CD4-positive, alpha-beta T cell (primary cell): ENCODE measurements around the gene C1QTNF9. TPM values are rescaled to one million over a fixed set of nuclear protein-coding genes. Genes with fewer than 3 reads are reported as not detected.
"Not testable (repeated sequence)": the region's sequence is repeated elsewhere in the genome, so short reads cannot be mapped to it uniquely, and the experiment has no call there.

ENCODE experiments used
- ATAC-seq: fragments of 200-7000 bp; cut with Tn5 transposase; one replicate; pipeline ENCODE4 v1.10.0; 2022; ENCODE audit warnings: mild to moderate bottlenecking; ENCODE audit not compliant: poor library complexity
- CTCF ChIA-PET: fragments of 350-600 bp; sonication (Branson Sonifier 250); formaldehyde crosslinking; loops from one replicate; lab custom pipeline; 2021; ENCODE audit warnings: antibody characterized with exemption, inconsistent platforms; lab: Charles Lee
- POLR2A ChIA-PET: fragments of 350-600 bp; sonication (Branson Sonifier 250); formaldehyde crosslinking; loops from one replicate; lab custom pipeline; 2021; ENCODE audit warnings: antibody characterized with exemption, inconsistent platforms; lab: Charles Lee
- DNase-seq, 14 experiments: peaks; one replicate each; pipeline ENCODE4 v3.0.0-alpha.2; 2013 to 2020; ENCODE audit warnings: mixed read lengths in 2 of 14
- H3K27ac ChIP-seq, 2 donors: one replicate each; pipeline versions ENCODE4 v1.5.1 to v1.7.0; 2013; ENCODE audit warnings: low read length in 2 of 2, low read depth in 1 of 2, mild to moderate bottlenecking in 1 of 2
- H3K27me3 ChIP-seq, 2 experiments: 1 replicate in 1 of 2; 2 replicates in 1 of 2; pipeline versions ENCODE4 v1.6.1 to v1.7.0; 2013; ENCODE audit warnings: low read length in 2 of 2, control low read depth in 1 of 2, mild to moderate bottlenecking in 1 of 2, moderate library complexity in 1 of 2; ENCODE audit not compliant: insufficient read depth in 2 of 2, control insufficient read depth in 1 of 2
- H3K36me3 ChIP-seq: one replicate; pipeline ENCODE4 v1.6.1; 2013; ENCODE audit warnings: low read length, control low read depth; ENCODE audit not compliant: insufficient read depth
- H3K4me1 ChIP-seq: one replicate; pipeline ENCODE4 v1.6.1; 2013; ENCODE audit warnings: low read length, control low read depth; ENCODE audit not compliant: insufficient read depth
- H3K4me3 ChIP-seq: one replicate; pipeline ENCODE4 v1.5.1; 2013; ENCODE audit warnings: mild to moderate bottlenecking, low read length, moderate library complexity
- H3K9me3 ChIP-seq, 2 experiments: 1 replicate in 1 of 2; 2 replicates in 1 of 2; pipeline versions ENCODE4 v1.6.1 to v1.7.0; 2013; ENCODE audit warnings: low read length in 2 of 2, mild to moderate bottlenecking in 2 of 2, control low read depth in 1 of 2, moderate library complexity in 1 of 2; ENCODE audit not compliant: control insufficient read depth in 1 of 2, insufficient read depth in 1 of 2
- H3K27ac Mint-ChIP-seq: one replicate; pipeline ENCODE4 v1.8.0; 2020; ENCODE audit warnings: mixed read lengths
- H3K27me3 Mint-ChIP-seq: one replicate; pipeline ENCODE4 v1.8.0; 2021; ENCODE audit warnings: mixed read lengths
- H3K36me3 Mint-ChIP-seq: one replicate; pipeline ENCODE4 v1.8.0; 2021; ENCODE audit warnings: low read depth, mixed read lengths
- H3K4me1 Mint-ChIP-seq: one replicate; pipeline ENCODE4 v1.8.0; 2021; ENCODE audit warnings: low read depth, mixed read lengths
- H3K4me3 Mint-ChIP-seq: one replicate; pipeline ENCODE4 v1.8.0; 2020; ENCODE audit warnings: mild to moderate bottlenecking, mixed read lengths
- H3K9me3 Mint-ChIP-seq: one replicate; pipeline ENCODE4 v1.8.0; 2020; ENCODE audit warnings: mixed read lengths
- CTCF ChIP-seq: fragments of 200-600 bp; IDR thresholded peaks from one replicate; pipeline ENCODE4 v1.8.0; 2022; ENCODE audit warnings: antibody characterized with exemption, mild to moderate bottlenecking
- intact Hi-C, 2 experiments: fragments of 100-400 bp; cut with DNase I in 1 of 2; cut with micrococcal nuclease in 1 of 2; formaldehyde crosslinking; loops; one replicate each; pipeline versions ENCODE4 v1.15.1 to v1.9.0; 2023 to 2025; cut with DNase I, micrococcal nuclease
- total RNA-seq, 174 experiments: library from RNA in 2 of 174; stranded (reverse) in 2 of 174; gene quantifications; one replicate each; pipeline ENCODE4 v1.2.3 and lab custom pipeline; 2021 to 2026

C1QTNF9 gene
- total RNA-seq, 2 experiments from 2014 or later, result not detected

- no peaks in the 10 kb centered on the region for H3K9me3 ChIP-seq
- intact Hi-C loops, result no loop called here
- no peak for DNase-seq
- H3K27me3 ChIP-seq, result no peaks in the 10 kb centered on the region
- Mint-ChIP-seq H3K9me3 (no peaks in the 10 kb centered on the region), H3K27me3 (no peaks in the 10 kb centered on the region), H3K4me1 (no peaks in the 10 kb centered on the region), H3K4me3 (no peak overlapping the region), H3K36me3 (no peaks in the 10 kb centered on the region), H3K27ac (no peak overlapping the region)
- H3K27ac ChIP-seq, result no peak overlapping the region
- H3K36me3 ChIP-seq, result no peaks in the 10 kb centered on the region
- no peak for ATAC-seq
- POLR2A ChIA-PET, result no interaction called here
- H3K4me1 ChIP-seq, result no peaks in the 10 kb centered on the region
- CTCF ChIA-PET, result interaction anchor here (0.5 kb wide), 1 partner anchor 19 kb away, joined by 3 read pairs; no protein-coding TSS in a partner anchor
- H3K4me3 ChIP-seq, result no peak overlapping the region
- TF ChIP-seq CTCF, result no peak
Measured at GRCh38 chr13:24348797-24349515, 39.6 kb downstream of the C1QTNF9 start.

DNA sequence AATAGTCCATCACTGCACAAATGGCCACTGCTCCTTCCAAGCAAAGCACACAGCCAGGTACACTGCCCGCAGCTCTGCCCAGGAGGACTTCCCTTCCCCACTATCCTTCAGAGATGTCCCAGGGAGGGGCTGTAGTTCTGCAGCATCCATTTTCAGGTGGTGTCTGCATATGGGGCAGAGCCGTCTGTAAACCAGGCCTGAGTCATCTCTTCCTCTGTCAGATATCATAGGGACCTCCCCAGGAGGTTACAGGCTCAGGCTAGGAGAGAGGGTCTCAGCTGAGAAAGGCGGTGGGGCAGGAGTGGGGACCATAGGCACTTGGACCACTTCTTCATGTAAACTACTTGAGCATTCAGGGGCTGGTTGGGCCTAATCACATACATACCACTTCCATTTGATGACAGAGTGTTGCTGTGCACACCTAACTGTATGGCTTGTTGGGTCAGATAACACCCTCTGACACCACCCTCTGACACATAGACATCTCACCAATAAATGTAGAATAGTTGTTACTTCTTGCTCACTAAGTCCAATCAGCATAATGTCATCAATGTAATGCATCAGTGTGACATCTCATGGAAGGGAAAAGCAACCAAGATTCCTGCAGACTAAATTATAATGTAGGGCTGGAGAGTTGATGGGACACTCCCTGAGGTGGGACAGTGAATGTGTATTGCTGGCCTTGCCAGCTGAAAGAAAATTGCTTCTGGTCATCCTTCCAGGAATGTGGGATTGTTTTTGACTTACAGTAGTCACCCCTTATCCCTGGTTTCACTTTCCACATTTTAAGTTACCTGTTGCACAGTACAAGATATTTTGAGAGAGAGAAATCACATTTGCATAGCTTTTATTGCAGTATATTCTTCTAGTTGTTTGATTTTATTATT is 40.6 kb downstream of the C1QTNF9 start:
- POLR2A ChIA-PET, result not testable (repeated sequence)

DNA sequence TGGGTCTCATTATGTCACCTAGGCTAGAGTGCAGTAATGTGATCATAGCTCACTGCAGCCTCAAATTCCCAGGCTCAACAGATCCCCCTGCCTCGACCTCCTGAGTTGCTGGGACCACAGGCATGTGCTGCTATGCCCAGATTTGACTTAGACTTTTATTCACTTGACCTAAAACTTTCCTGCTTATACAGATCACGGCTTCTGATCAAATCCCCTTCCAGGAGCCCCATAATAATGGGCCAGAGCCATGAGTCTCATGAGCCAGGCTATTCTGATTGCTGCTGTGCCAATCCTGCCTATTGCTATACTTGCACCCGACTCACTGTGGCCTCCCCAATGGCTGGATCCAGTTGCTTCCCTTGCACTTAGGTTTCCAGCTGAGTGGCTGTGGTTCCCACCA is 42.0 kb downstream of the C1QTNF9 start:
- Histone ChIP-seq H3K27ac (no peak overlapping the region), H3K4me3 (no peak overlapping the region), H3K27me3 (no peaks in the 10 kb centered on the region), H3K36me3 (no peaks in the 10 kb centered on the region), H3K9me3 (no peaks in the 10 kb centered on the region), H3K4me1 (no peaks in the 10 kb centered on the region)
- no peaks in the 10 kb centered on the region for H3K27me3 Mint-ChIP-seq
- POLR2A ChIA-PET, result no interaction called here
- CTCF ChIA-PET, result no interaction called here
- H3K4me3 Mint-ChIP-seq, result no peak overlapping the region
- DNase-seq, result no peak
- H3K27ac Mint-ChIP-seq, result no peak overlapping the region
- no peak for TF ChIP-seq CTCF
- ATAC-seq, result no peak
- no peaks in the 10 kb centered on the region for H3K4me1 Mint-ChIP-seq
- no peaks in the 10 kb centered on the region for H3K36me3 Mint-ChIP-seq
- intact Hi-C loops, result no loop called here
- H3K9me3 Mint-ChIP-seq, result no peaks in the 10 kb centered on the region

More for the DNA sequence above, 40.6 kb downstream of the C1QTNF9 start:
- H3K27ac Mint-ChIP-seq, DNase-seq, H3K27ac ChIP-seq, H3K27me3 ChIP-seq, H3K36me3 ChIP-seq, H3K36me3 Mint-ChIP-seq, ATAC-seq, CTCF ChIA-PET, H3K9me3 Mint-ChIP-seq, intact Hi-C loops, H3K27me3 Mint-ChIP-seq, H3K4me3 ChIP-seq, H3K4me1 ChIP-seq, H3K4me3 Mint-ChIP-seq, H3K9me3 ChIP-seq, H3K4me1 Mint-ChIP-seq: not testable (repeated sequence)
